NCI-H510A treated with DMSO at 0.1 percent for 48 hours (cell line): Measurements from ENCODE around the gene CCDC86.

Source experiments
- DNase-seq: peaks from one replicate; lab custom pipeline; 2025; lab: John Stamatoyannopoulos, UW

CCDC86 gene

GRCh38 chr11:60852982-60853950 is 11.4 kb downstream of the CCDC86 start:
- no peak for DNase-seq

GRCh38 chr11:60854140-60854846 is 12.4 kb downstream of the CCDC86 start:
- DNase-seq = no peak

GRCh38 chr11:60854847-60855725 is 13.2 kb downstream of the CCDC86 start:
- no peak for DNase-seq

GRCh38 chr11:60855726-60856633 is 14.1 kb downstream of the CCDC86 start, which contains the start of gene PTGDR2:
PTGDR2 (minus strand) TSS chr11:60855950; CDS start chr11:60853722, 2,228 bp downstream.
- no peak for DNase-seq

GRCh38 chr11:60857378-60858232 is 15.7 kb downstream of the CCDC86 start:
- no peak for DNase-seq

- no peak for DNase-seq
Measured at GRCh38 chr11:60858236-60858635, 16.3 kb downstream of the CCDC86 start.

- no peak for DNase-seq
Measured at GRCh38 chr11:60858731-60859464, 17.0 kb downstream of the CCDC86 start.

- DNase-seq = no peak
Measured at GRCh38 chr11:60859616-60860250, 17.8 kb downstream of the CCDC86 start.

- DNase-seq = no peak
Measured at GRCh38 chr11:60860943-60861342, 19.0 kb downstream of the CCDC86 start.

- no peak for DNase-seq
Measured at GRCh38 chr11:60862171-60862570, 20.3 kb downstream of the CCDC86 start.

- DNase-seq = no peak
Measured at GRCh38 chr11:60863550-60864521, 21.9 kb downstream of the CCDC86 start.

GRCh38 chr11:60864856-60865513 is 23.1 kb downstream of the CCDC86 start:
- DNase-seq = no peak

- peak; percentile 84 for DNase-seq
Measured at GRCh38 chr11:60866911-60867870, 25.3 kb downstream of the CCDC86 start, which contains the start of gene ZP1. ZP1 (plus strand) TSS chr11:60867542; CDS start chr11:60867562, 20 bp downstream.

GRCh38 chr11:60867871-60868681 is 26.2 kb downstream of the CCDC86 start:
- DNase-seq = no peak
